K562 (cell line): ENCODE data around the gene TPK1.

Source experiments
- CHD4 ChIP-seq: fragments of 200-600 bp; sonication (generic); IDR thresholded peaks from 3 replicates; pipeline ENCODE4 v1.6.1; 2012; ENCODE audit warnings: low read depth, mild to moderate bottlenecking, mixed read lengths, low read length, inconsistent platforms; ENCODE audit not compliant: insufficient read depth, insufficient replicate concordance, poor library complexity, severe bottlenecking
- CTCF ChIP-seq, 3 experiments: IDR thresholded peaks in 2 of 3; conservative IDR thresholded peaks in 1 of 3; 2 replicates each; pipeline ENCODE4 v1.5.1; 2011 to 2012; ENCODE audit warnings: low read length in 3 of 3, mild to moderate bottlenecking in 3 of 3, control low read depth in 2 of 3, improper control_type of control experiment in 1 of 3, inconsistent platforms in 1 of 3, low read depth in 1 of 3, mixed read lengths in 1 of 3, moderate library complexity in 1 of 3; ENCODE audit not compliant: insufficient read depth in 2 of 3
- FOXM1 ChIP-seq, 2 experiments: fragments of 450-650 bp in 1 of 2; sonication (generic) in 1 of 2; formaldehyde crosslinking in 1 of 2; IDR thresholded peaks; 2 replicates each; pipeline versions ENCODE4 v1.6.1 to v1.9.0; 2017 to 2022; ENCODE audit warnings: low read depth in 2 of 2, mild to moderate bottlenecking in 2 of 2, missing genetic modification reagents in 1 of 2, moderate library complexity in 1 of 2
- MTF1 ChIP-seq: fragments of 250-450 bp; sonication (Bioruptor Pico); IDR thresholded peaks from 2 replicates; pipeline ENCODE4 v1.9.0; 2021; ENCODE audit warnings: moderate library complexity, mild to moderate bottlenecking, inconsistent platforms, borderline replicate concordance
- POLR2AphosphoS2 ChIP-seq: IDR thresholded peaks from 2 replicates; pipeline ENCODE4 v1.6.1; 2012; ENCODE audit warnings: low read length, improper control_type of control experiment
- RERE ChIP-seq: sonication (generic); formaldehyde crosslinking; IDR thresholded peaks from 2 replicates; pipeline ENCODE4 v1.8.0; 2023; ENCODE audit warnings: missing genetic modification reagents, mild to moderate bottlenecking, borderline replicate concordance
- RNF2 ChIP-seq: sonication (generic); IDR thresholded peaks from 2 replicates; pipeline ENCODE4 v1.6.1; 2016
- TCF3 ChIP-seq: sonication (generic); formaldehyde crosslinking; IDR thresholded peaks from 2 replicates; pipeline ENCODE4 v1.4.0; 2020; ENCODE audit warnings: mild to moderate bottlenecking, missing genetic modification reagents
- ZBTB43 ChIP-seq: sonication (generic); formaldehyde crosslinking; IDR thresholded peaks from 2 replicates; pipeline ENCODE4 v1.8.0; 2023; ENCODE audit warnings: mild to moderate bottlenecking, missing genetic modification reagents
- ZNF384 ChIP-seq: IDR thresholded peaks from 2 replicates; pipeline ENCODE4 v1.6.1; 2012; ENCODE audit warnings: low read depth, low read length, improper control_type of control experiment

- TF ChIP-seq MTF1 (CRISPR knock-in tag) (no peak), ZBTB43 (CRISPR knock-in tag) (no peak), CHD4 (no peak), TCF3 (no peak), FOXM1 (IDR thresholded peaks at IDR 0.05; ENCODE audit: low read depth) (no peak), FOXM1 (CRISPR knock-in tag; IDR thresholded peaks at IDR 0.05; ENCODE audit: low read depth) (no peak), ZNF384 (no peak), RNF2 (no peak), CTCF (IDR thresholded peaks at IDR 0.05 in 2 of 3, conservative IDR thresholded peaks at IDR 0.05 in 1 of 3; ENCODE audit: insufficient read depth in 2 of 3, low read depth in 1 of 3, low read length in 3 of 3) (no peak), RERE (CRISPR knock-in tag) (no peak), POLR2AphosphoS2 (no peak)
These were observed 17.7 kb upstream of the TPK1 start for GRCh38 chr7:144853542-144853941.
